ENCODE results near the gene FAAP100. TPM values are rescaled to one million over a fixed set of nuclear protein-coding genes. Genes with fewer than 3 reads are reported as not detected.

FAAP100 gene
- total RNA-seq, 1 donor from 2014 or later = 42.1 TPM

GRCh38 chr17:81491761-81492160 lies 60.4 kb downstream of the FAAP100 start:
- intact Hi-C loops (cut with micrococcal nuclease) = no loop called here

DNA sequence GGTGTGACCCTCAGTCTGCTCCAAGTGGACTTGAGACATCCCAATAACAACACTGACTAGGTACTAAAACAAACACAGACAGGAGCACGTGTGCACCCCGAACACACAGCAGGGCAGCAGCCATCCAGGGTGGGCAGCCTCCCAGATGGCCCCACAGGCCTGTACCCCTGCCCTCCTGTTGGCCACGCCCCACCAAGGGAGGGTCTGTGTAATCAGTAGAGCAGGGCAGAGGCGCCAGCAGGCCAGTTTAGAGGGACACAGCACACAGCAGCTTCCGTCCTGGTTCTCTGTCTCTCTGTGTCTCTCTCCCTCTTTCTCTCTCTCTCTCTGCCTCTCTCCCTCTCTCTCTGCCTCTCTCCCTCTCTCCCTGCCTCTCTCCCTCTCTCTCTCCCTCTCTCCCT lies 61.0 kb downstream of the FAAP100 start:
- intact Hi-C loops (cut with micrococcal nuclease) = no loop called here

GRCh38 chr17:81489998-81490992 lies 61.9 kb downstream of the FAAP100 start:
- intact Hi-C loops (cut with micrococcal nuclease) = loop anchor here (10.0 kb wide), 2 partner anchors 95 to 495 kb away; partner anchors contain the start of genes BAHCC1 and CHMP6

Other genes with a start within 250 kb of the FAAP100 start
- 0.20 and 0.27 TPM in 2 replicates for gene BAHCC1, start 156.9 kb downstream of the FAAP100 start, total RNA-seq
- 5,454 and 5,595 TPM in 2 replicates for gene ACTG1, start 39.6 kb downstream of the FAAP100 start, total RNA-seq
- gene FSCN2, start 24.0 kb downstream of the FAAP100 start, total RNA-seq = 0.93 and 1.3 TPM in 2 replicates
- 101 and 106 TPM in 2 replicates for gene NPLOC4, start 84.8 kb upstream of the FAAP100 start, total RNA-seq
- gene TSPAN10, start 84.8 kb upstream of the FAAP100 start, total RNA-seq = 0.39 and 0.61 TPM in 2 replicates
- gene PDE6G, start 104.2 kb upstream of the FAAP100 start, total RNA-seq = 23.4 and 27.9 TPM in 2 replicates
- gene OXLD1, start 114.3 kb upstream of the FAAP100 start, total RNA-seq = 40.7 and 42.5 TPM in 2 replicates
- 39.2 and 43.7 TPM in 2 replicates for gene CCDC137, start 114.4 kb upstream of the FAAP100 start, total RNA-seq
- 28.9 and 31.6 TPM in 2 replicates for gene ARL16, start 131.4 kb upstream of the FAAP100 start, total RNA-seq
- gene HGS, start 131.7 kb upstream of the FAAP100 start, total RNA-seq = 117 and 118 TPM in 2 replicates
- 98.1 and 102 TPM in 2 replicates for gene MRPL12, start 151.0 kb upstream of the FAAP100 start, total RNA-seq
- gene SLC25A10, start 159.9 kb upstream of the FAAP100 start, total RNA-seq = 33.5 and 36.6 TPM in 2 replicates

Measured in T-helper 2 cell treated with Interferon-gamma antibody and Interleukin-4, amounts not matched to agents 100 ng/mL and 5 ng/mL, for 36 hours (primary cell).